ENCODE data around the gene METTL15. TPM values are rescaled to one million over a fixed set of nuclear protein-coding genes. Genes with fewer than 3 reads are reported as not detected.

Gene METTL15
- total RNA-seq, 3 donors from 2014 or later (not counting 1 experiment from before 2014, with no cell fraction given): 7.4 to 12.1 (median 9.1) TPM

GRCh38 chr11:28107191-28107749 is 918 bp upstream of the METTL15 start:
- Mint-ChIP-seq H3K27me3 (ENCODE audit: low read depth in 2 of 2) (no peaks in the 10 kb centered on the region), H3K9me3 (no peaks in the 10 kb centered on the region), H3K4me3 (peak overlapping the region; percentile 100), H3K4me1 (peaks cover 48 to 50% of the 10 kb centered on the region in 2 donors), H3K27ac (peak overlapping the region; percentile 98), H3K36me3 (no peaks in the 10 kb centered on the region)
- no peaks in the 10 kb centered on the region for H3K9me3 ChIP-seq (ENCODE audit: control insufficient read depth, insufficient read depth, low read length)
- TF ChIP-seq, protein P1, sequence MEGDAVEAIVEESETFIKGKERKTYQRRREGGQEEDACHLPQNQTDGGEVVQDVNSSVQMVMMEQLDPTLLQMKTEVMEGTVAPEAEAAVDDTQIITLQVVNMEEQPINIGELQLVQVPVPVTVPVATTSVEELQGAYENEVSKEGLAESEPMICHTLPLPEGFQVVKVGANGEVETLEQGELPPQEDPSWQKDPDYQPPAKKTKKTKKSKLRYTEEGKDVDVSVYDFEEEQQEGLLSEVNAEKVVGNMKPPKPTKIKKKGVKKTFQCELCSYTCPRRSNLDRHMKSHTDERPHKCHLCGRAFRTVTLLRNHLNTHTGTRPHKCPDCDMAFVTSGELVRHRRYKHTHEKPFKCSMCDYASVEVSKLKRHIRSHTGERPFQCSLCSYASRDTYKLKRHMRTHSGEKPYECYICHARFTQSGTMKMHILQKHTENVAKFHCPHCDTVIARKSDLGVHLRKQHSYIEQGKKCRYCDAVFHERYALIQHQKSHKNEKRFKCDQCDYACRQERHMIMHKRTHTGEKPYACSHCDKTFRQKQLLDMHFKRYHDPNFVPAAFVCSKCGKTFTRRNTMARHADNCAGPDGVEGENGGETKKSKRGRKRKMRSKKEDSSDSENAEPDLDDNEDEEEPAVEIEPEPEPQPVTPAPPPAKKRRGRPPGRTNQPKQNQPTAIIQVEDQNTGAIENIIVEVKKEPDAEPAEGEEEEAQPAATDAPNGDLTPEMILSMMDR (IDR thresholded peaks at IDR 0.05): no peak
- H3K4me3 ChIP-seq (ENCODE audit: low read length): peak overlapping the region; percentile 69
- H3K36me3 ChIP-seq (ENCODE audit: control insufficient read depth, insufficient read depth, low read length): no peaks in the 10 kb centered on the region
- intact Hi-C loops (cut with micrococcal nuclease): no loop called here
- H3K27me3 ChIP-seq (ENCODE audit: control insufficient read depth, insufficient read depth, low read length): no peaks in the 10 kb centered on the region
- H3K4me1 ChIP-seq (ENCODE audit: control insufficient read depth, insufficient read depth, low read length): peaks cover 21% of the 10 kb centered on the region
- peak in 1 of 3 donors; percentile 9 for ATAC-seq
- DNase-seq: peak in 1 of 2 donors; percentile 48
- H3K27ac ChIP-seq (ENCODE audit: low read length): peak overlapping the region; percentile 91
- under 1% methylated on average over 11 of the region's 11 CpGs for WGBS (ENCODE audit: insufficient coverage)

DNA sequence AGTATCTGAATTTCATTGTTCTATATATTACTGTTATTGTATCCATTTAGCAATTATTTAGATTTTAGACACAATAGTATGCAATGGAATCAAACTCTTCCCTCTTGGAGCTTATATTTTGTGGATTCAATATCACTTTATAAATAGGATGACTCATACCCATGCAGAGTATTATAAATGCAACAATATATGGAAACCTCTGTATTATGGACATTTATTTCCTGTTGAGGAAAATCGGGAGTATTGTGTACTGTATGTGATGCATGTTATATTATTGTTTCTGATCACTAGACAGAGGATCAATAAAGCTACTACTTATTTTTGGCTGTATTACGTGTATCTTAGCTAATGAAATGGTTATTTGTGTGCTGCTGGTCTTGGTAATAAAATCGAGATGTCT is 770 bp downstream of the METTL15 start:
- H3K4me3 Mint-ChIP-seq: peak overlapping the region; percentile 100
- no peaks in the 10 kb centered on the region for H3K9me3 ChIP-seq (ENCODE audit: control insufficient read depth, insufficient read depth, low read length)
- DNase-seq: no peak
- no peaks in the 10 kb centered on the region for H3K36me3 Mint-ChIP-seq
- no peak overlapping the region for H3K4me3 ChIP-seq (ENCODE audit: low read length)
- TF ChIP-seq, protein P1 (IDR thresholded peaks at IDR 0.05): no peak
- H3K4me1 ChIP-seq (ENCODE audit: control insufficient read depth, insufficient read depth, low read length): peaks cover 21% of the 10 kb centered on the region
- no peaks in the 10 kb centered on the region for H3K27me3 ChIP-seq (ENCODE audit: control insufficient read depth, insufficient read depth, low read length)
- peaks cover 4% of the 10 kb centered on the region for H3K36me3 ChIP-seq (ENCODE audit: control insufficient read depth, insufficient read depth, low read length)
- H3K27ac ChIP-seq (ENCODE audit: low read length): peak overlapping the region; percentile 91
- H3K4me1 Mint-ChIP-seq: peaks cover 51 to 55% of the 10 kb centered on the region in 2 donors
- H3K27me3 Mint-ChIP-seq (ENCODE audit: low read depth in 2 of 2): no peaks in the 10 kb centered on the region
- H3K27ac Mint-ChIP-seq: peak overlapping the region; percentile 98
- no peaks in the 10 kb centered on the region for H3K9me3 Mint-ChIP-seq
- no peak for ATAC-seq
- WGBS (ENCODE audit: insufficient coverage): no CpG with 5 or more reads among the region's 3 CpGs
- intact Hi-C loops (cut with micrococcal nuclease): no loop called here

- Mint-ChIP-seq H3K9me3 (no peaks in the 10 kb centered on the region), H3K27me3 (ENCODE audit: low read depth in 2 of 2) (no peaks in the 10 kb centered on the region), H3K4me3 (peak overlapping the region; percentile 100), H3K27ac (peak overlapping the region; percentile 98), H3K36me3 (no peaks in the 10 kb centered on the region), H3K4me1 (peaks cover 51 to 55% of the 10 kb centered on the region in 2 donors)
- 1% methylated on average over 28 of the region's 31 CpGs for WGBS (ENCODE audit: insufficient coverage)
- intact Hi-C loops (cut with micrococcal nuclease): no loop called here
- peak overlapping the region; percentile 91 for H3K27ac ChIP-seq (ENCODE audit: low read length)
- H3K9me3 ChIP-seq (ENCODE audit: control insufficient read depth, insufficient read depth, low read length): no peaks in the 10 kb centered on the region
- H3K36me3 ChIP-seq (ENCODE audit: control insufficient read depth, insufficient read depth, low read length): peaks cover 4% of the 10 kb centered on the region
- TF ChIP-seq, protein P1 (IDR thresholded peaks at IDR 0.05): no peak
- H3K4me1 ChIP-seq (ENCODE audit: control insufficient read depth, insufficient read depth, low read length): peaks cover 21% of the 10 kb centered on the region
- peak overlapping the region; percentile 87 for H3K4me3 ChIP-seq (ENCODE audit: low read length)
- DNase-seq: peak; percentile 52 to 76
- no peaks in the 10 kb centered on the region for H3K27me3 ChIP-seq (ENCODE audit: control insufficient read depth, insufficient read depth, low read length)
- ATAC-seq: peak; percentile 16 to 46 (median 30)
These were observed 2.1 kb downstream of the METTL15 start for GRCh38 chr11:28110108-28110820.

All from natural killer cell (primary cell).